ENCODE data around the gene TLN1.

- TF ChIP-seq CTCF (conservative IDR thresholded peaks at IDR 0.05; ENCODE audit: low read length): no peak
- TF ChIP-seq EZH2phosphoT487 (IDR thresholded peaks at IDR 0.05; ENCODE audit: borderline replicate concordance, low read depth, low read length): no peak
Observed at GRCh38 chr9:35705372-35705771, 26.6 kb downstream of the TLN1 start.

Data from OCI-LY7 (cell line).